DND-41 (cell line): ENCODE results near the gene METAP1D.

Experiments used
- ATAC-seq: fragments of 200-7000 bp; cut with Tn5 transposase; 3 replicates; pipeline ENCODE4 v1.9.1; 2021; ENCODE audit warnings: low read depth; ENCODE audit not compliant: insufficient read depth
- DNase-seq: peaks from one replicate; pipeline ENCODE4 v3.0.0-alpha.2; 2020
- H2AFZ ChIP-seq: 2 replicates; pipeline ENCODE4 v1.6.0; 2012; ENCODE audit warnings: low read depth, low read length
- H3K27ac ChIP-seq: 2 replicates; pipeline ENCODE4 v1.5.1; 2012; ENCODE audit warnings: low read length, inconsistent platforms
- H3K27me3 ChIP-seq: fragments of 200-600 bp; sonication (generic); 2 replicates; pipeline ENCODE4 v1.6.0; 2012; ENCODE audit warnings: low read length, mild to moderate bottlenecking, inconsistent platforms; ENCODE audit not compliant: insufficient read depth, poor library complexity
- H3K36me3 ChIP-seq: 2 replicates; pipeline ENCODE4 v1.5.1; 2012; ENCODE audit warnings: low read length, inconsistent platforms; ENCODE audit not compliant: insufficient read depth
- H3K4me1 ChIP-seq: 2 replicates; pipeline ENCODE4 v1.5.1; 2012; ENCODE audit warnings: mild to moderate bottlenecking, low read length; ENCODE audit not compliant: insufficient read depth
- H3K4me2 ChIP-seq: 2 replicates; pipeline ENCODE4 v1.6.0; 2012; ENCODE audit warnings: mild to moderate bottlenecking, moderate library complexity, low read length, inconsistent platforms; ENCODE audit not compliant: insufficient read depth
- H3K4me3 ChIP-seq, 2 experiments: fragments of 200-600 bp in 1 of 2; shearing (Covaris generic) in 1 of 2; 2 replicates each; pipeline ENCODE4 v1.5.1; 2012 to 2016; ENCODE audit warnings: inconsistent platforms in 2 of 2, low read length in 2 of 2, mild to moderate bottlenecking in 2 of 2, low read depth in 1 of 2, moderate library complexity in 1 of 2
- H3K79me2 ChIP-seq: 2 replicates; pipeline ENCODE4 v1.6.0; 2012; ENCODE audit warnings: low read length, inconsistent platforms; ENCODE audit not compliant: insufficient read depth
- H3K9ac ChIP-seq: 2 replicates; pipeline ENCODE4 v1.6.0; 2012; ENCODE audit warnings: low read depth, mild to moderate bottlenecking, inconsistent platforms, low read length, moderate library complexity
- H3K9me3 ChIP-seq: 2 replicates; pipeline ENCODE4 v1.5.1; 2012; ENCODE audit warnings: low read length, moderate library complexity, mild to moderate bottlenecking, inconsistent platforms; ENCODE audit not compliant: insufficient read depth, severe bottlenecking
- H4K20me1 ChIP-seq: 2 replicates; pipeline ENCODE4 v1.6.0; 2012; ENCODE audit warnings: low read length; ENCODE audit not compliant: insufficient read depth
- CTCF ChIP-seq: IDR thresholded peaks from 2 replicates; pipeline ENCODE4 v1.5.1; 2012; ENCODE audit warnings: borderline replicate concordance, low read length, moderate library complexity, mild to moderate bottlenecking; ENCODE audit not compliant: poor library complexity, severe bottlenecking; ENCODE audit errors: extremely low read depth
- EZH2 ChIP-seq: IDR thresholded peaks from 3 replicates; pipeline ENCODE4 v1.6.1; 2012; ENCODE audit warnings: borderline replicate concordance, low read depth, mild to moderate bottlenecking, moderate library complexity, low read length, inconsistent platforms; ENCODE audit not compliant: severe bottlenecking

METAP1D gene

GRCh38 chr2:172102391-172103359 lies 102.9 kb downstream of the METAP1D start, which contains the start of gene DLX2:
DLX2 (minus strand) TSS chr2:172102900; CDS start chr2:172102538, 362 bp downstream.
- peaks cover 26% of the 10 kb centered on the region for H3K4me1 ChIP-seq
- no peaks in the 10 kb centered on the region for H3K36me3 ChIP-seq
- no peaks in the 10 kb centered on the region for H3K9me3 ChIP-seq
- peak within 1 kb of the TSS; percentile 29 to 66; a peak in 3 of 4 replicates for H3K4me3 ChIP-seq
- peak; percentile 10 for TF ChIP-seq CTCF
- no peak for TF ChIP-seq EZH2
- peaks cover 14% of the 10 kb centered on the region for H3K27me3 ChIP-seq
- H3K79me2 ChIP-seq, result no peaks in the 10 kb centered on the region
- peak within 1 kb of the TSS; percentile 59 for H2AFZ ChIP-seq
- ATAC-seq (peak; percentile 84), DNase-seq (peak; percentile 91)
- H4K20me1 ChIP-seq, result 0 out of 2 replicates have a peak, but pooled peaks cover 5% of the 10 kb centered on the region
- H3K4me2 ChIP-seq, result peak within 1 kb of the TSS; percentile 96
- H3K9ac ChIP-seq, result peak within 1 kb of the TSS; percentile 36
- H3K27ac ChIP-seq, result peak within 1 kb of the TSS; percentile 55

GRCh38 chr2:172103471-172104272 lies 103.9 kb downstream of the METAP1D start:
- no peak overlapping the region for H3K27ac ChIP-seq
- peak; percentile 93 for TF ChIP-seq CTCF
- TF ChIP-seq EZH2, result no peak
- H3K9ac ChIP-seq, result peak overlapping the region; percentile 36
- peaks cover 14% of the 10 kb centered on the region for H3K27me3 ChIP-seq
- H2AFZ ChIP-seq, result 0 out of 2 replicates have a peak overlapping the region, but pooled peaks have one; percentile 59
- H3K4me1 ChIP-seq, result peaks cover 26% of the 10 kb centered on the region
- no peaks in the 10 kb centered on the region for H3K79me2 ChIP-seq
- H3K9me3 ChIP-seq, result no peaks in the 10 kb centered on the region
- H3K36me3 ChIP-seq, result no peaks in the 10 kb centered on the region
- ATAC-seq, result peak; percentile 23; the same call in 1 of the 3 replicates
- peak overlapping the region; percentile 96 for H3K4me2 ChIP-seq
- DNase-seq, result peak; percentile 70
- H4K20me1 ChIP-seq, result 0 out of 2 replicates have a peak, but pooled peaks cover 5% of the 10 kb centered on the region
- peak overlapping the region in 1 of 2 experiments; percentile 66; a peak in 3 of 4 replicates for H3K4me3 ChIP-seq

GRCh38 chr2:172105471-172106107 lies 105.8 kb downstream of the METAP1D start:
- Histone ChIP-seq H3K79me2 (no peaks in the 10 kb centered on the region), H3K4me1 (peaks cover 26% of the 10 kb centered on the region), H3K9ac (no peak overlapping the region), H2AFZ (no peak overlapping the region), H3K27ac (no peak overlapping the region), H3K4me2 (no peak overlapping the region), H3K27me3 (peaks cover 14% of the 10 kb centered on the region), H3K36me3 (no peaks in the 10 kb centered on the region), H3K9me3 (no peaks in the 10 kb centered on the region), H4K20me1 (0 out of 2 replicates have a peak, but pooled peaks cover 5% of the 10 kb centered on the region), H3K4me3 (no peak overlapping the region)
- no peak for ATAC-seq
- TF ChIP-seq EZH2 (no peak), CTCF (no peak)
- DNase-seq, result no peak
